ENCODE results near the gene ATP5ME. TPM values are rescaled to one million over a fixed set of nuclear protein-coding genes. Genes with fewer than 3 reads are reported as not detected.
"Not testable (repeated sequence)": the region's sequence is repeated elsewhere in the genome, so short reads cannot be mapped to it uniquely, and the experiment has no call there.

The ATP5ME gene
- total RNA-seq, 1 experiment from 2014 or later: 357 TPM

GRCh38 chr4:647481-647880 is 26.6 kb downstream of the ATP5ME start:
- H3K27me3 ChIP-seq (ENCODE audit: low read length): no peaks in the 10 kb centered on the region
- H3K4me1 ChIP-seq (ENCODE audit: low read length): no peaks in the 10 kb centered on the region
- H3K79me2 ChIP-seq (ENCODE audit: low read length): no peaks in the 10 kb centered on the region
- no peaks in the 10 kb centered on the region for H3K36me3 ChIP-seq (ENCODE audit: insufficient read depth, low read length)
- no peak overlapping the region for H3K4me3 ChIP-seq (ENCODE audit: low read length)
- no peak for DNase-seq
- no peaks in the 10 kb centered on the region for H3K9me3 ChIP-seq (ENCODE audit: low read length)
- no peak overlapping the region for H2AFZ ChIP-seq (ENCODE audit: low read length)
- no peak overlapping the region for H3K27ac ChIP-seq (ENCODE audit: low read length)
- H3K9ac ChIP-seq (ENCODE audit: low read length): no peak overlapping the region
- H4K20me1 ChIP-seq (ENCODE audit: insufficient read depth, low read depth, low read length): no peaks in the 10 kb centered on the region
- H3K4me2 ChIP-seq (ENCODE audit: low read depth, low read length, poor library complexity, severe bottlenecking): no peak overlapping the region
- no peaks in the 10 kb centered on the region for H3K9me2 ChIP-seq (replicated peaks; ENCODE audit: insufficient read depth, low read length)

DNA sequence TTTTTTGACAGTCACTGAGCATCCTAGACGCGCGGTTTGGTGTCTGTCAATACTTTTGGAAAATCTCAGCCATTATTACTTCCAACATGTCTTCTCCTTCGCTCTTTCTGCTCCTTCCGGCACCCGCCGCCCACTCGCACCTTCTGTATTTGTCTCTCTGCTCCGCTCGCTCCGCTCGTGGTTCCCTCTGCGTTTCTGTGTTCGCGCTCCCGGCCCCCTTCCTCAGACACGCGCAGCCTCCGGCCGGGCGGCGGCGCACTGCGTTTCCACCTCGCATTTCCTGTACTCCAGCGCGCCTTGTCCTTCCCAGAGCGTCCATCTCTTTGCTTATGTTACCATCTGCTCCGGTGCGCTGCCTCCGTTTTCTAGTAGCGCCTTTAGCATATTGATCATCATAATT is 27.6 kb downstream of the ATP5ME start:
- H3K4me1 ChIP-seq (ENCODE audit: low read length): no peaks in the 10 kb centered on the region
- H3K79me2 ChIP-seq (ENCODE audit: low read length): no peaks in the 10 kb centered on the region
- DNase-seq: no peak
- no peak overlapping the region for H3K4me2 ChIP-seq (ENCODE audit: low read depth, low read length, poor library complexity, severe bottlenecking)
- no peaks in the 10 kb centered on the region for H3K36me3 ChIP-seq (ENCODE audit: insufficient read depth, low read length)
- H3K9me3 ChIP-seq (ENCODE audit: low read length): no peaks in the 10 kb centered on the region
- no peak overlapping the region for H2AFZ ChIP-seq (ENCODE audit: low read length)
- no peaks in the 10 kb centered on the region for H3K27me3 ChIP-seq (ENCODE audit: low read length)
- no peaks in the 10 kb centered on the region for H4K20me1 ChIP-seq (ENCODE audit: insufficient read depth, low read depth, low read length)
- H3K9ac ChIP-seq (ENCODE audit: low read length): no peak overlapping the region
- H3K9me2 ChIP-seq (replicated peaks; ENCODE audit: insufficient read depth, low read length): no peaks in the 10 kb centered on the region
- H3K4me3 ChIP-seq (ENCODE audit: low read length): no peak overlapping the region
- no peak overlapping the region for H3K27ac ChIP-seq (ENCODE audit: low read length)

DNA sequence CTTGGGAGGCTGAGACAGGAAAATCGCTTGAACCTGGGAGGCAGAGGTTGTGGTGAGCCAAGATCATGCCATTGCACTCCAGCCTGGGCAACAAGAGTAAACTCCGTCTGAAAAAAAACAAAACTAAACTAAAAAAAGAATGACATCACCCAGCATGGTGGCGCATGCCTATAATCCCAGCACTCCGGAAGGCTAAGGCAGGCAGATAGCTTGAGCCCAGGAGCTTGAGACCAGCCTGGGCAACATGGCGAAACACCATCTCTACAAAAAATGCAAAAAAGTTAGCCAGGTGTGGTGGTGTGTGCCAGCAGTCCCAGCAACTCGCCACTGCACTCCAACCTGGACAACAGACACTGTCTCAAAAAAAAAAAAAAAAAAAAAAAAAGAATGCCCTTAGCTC is 31.7 kb downstream of the ATP5ME start:
- not testable (repeated sequence) for H3K27ac ChIP-seq (ENCODE audit: low read length); H3K27me3 ChIP-seq (ENCODE audit: low read length); H3K4me3 ChIP-seq (ENCODE audit: low read length); H3K9me2 ChIP-seq (replicated peaks; ENCODE audit: insufficient read depth, low read length); DNase-seq; H2AFZ ChIP-seq (ENCODE audit: low read length); H4K20me1 ChIP-seq (ENCODE audit: insufficient read depth, low read depth, low read length); H3K9ac ChIP-seq (ENCODE audit: low read length); H3K36me3 ChIP-seq (ENCODE audit: insufficient read depth, low read length); H3K9me3 ChIP-seq (ENCODE audit: low read length); H3K4me2 ChIP-seq (ENCODE audit: low read depth, low read length, poor library complexity, severe bottlenecking); H3K4me1 ChIP-seq (ENCODE audit: low read length); H3K79me2 ChIP-seq (ENCODE audit: low read length)

DNA sequence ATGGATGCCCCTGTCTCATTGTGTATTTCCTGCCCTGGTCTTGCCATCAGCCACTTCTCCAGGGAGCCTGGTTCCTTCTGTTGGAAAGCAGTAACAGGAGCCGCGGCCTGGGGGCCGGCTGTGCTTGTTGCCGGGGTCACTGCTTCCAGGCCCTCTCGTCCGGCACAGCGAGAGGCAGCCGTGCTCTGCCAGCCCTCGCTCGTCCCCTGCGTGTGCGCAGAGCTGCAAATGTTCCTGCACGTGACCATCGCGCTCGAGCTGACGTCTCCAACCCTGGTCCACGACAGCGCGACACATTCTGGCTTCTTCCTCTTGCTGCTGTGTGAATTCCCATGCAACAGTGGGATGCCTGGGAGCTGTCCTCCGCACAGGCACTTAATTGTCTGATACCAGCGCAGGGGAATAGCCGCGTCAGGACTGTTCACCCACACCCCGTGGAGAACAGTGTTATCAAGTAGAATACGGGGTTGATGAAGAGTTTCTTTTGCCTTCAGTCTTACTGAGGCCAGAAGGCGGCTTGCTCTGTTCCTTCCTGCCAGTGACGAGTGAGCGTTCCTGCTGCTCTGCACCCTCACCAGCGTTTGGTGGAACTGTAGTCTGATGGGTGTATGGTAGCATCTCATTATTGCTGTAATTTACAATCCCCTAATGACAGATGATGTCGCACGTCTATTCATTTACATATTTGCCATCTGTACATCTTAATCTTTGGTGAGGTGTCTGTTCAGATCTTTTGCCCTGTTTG is 36.4 kb downstream of the ATP5ME start:
- Histone ChIP-seq H3K27ac (ENCODE audit: low read length) (no peak overlapping the region), H3K9me2 (replicated peaks; ENCODE audit: insufficient read depth, low read length) (no peaks in the 10 kb centered on the region), H3K4me2 (ENCODE audit: low read depth, low read length, poor library complexity, severe bottlenecking) (no peak overlapping the region), H3K4me3 (ENCODE audit: low read length) (no peak overlapping the region), H3K36me3 (ENCODE audit: insufficient read depth, low read length) (no peaks in the 10 kb centered on the region), H3K79me2 (ENCODE audit: low read length) (no peaks in the 10 kb centered on the region), H3K9ac (ENCODE audit: low read length) (no peak overlapping the region), H4K20me1 (ENCODE audit: insufficient read depth, low read depth, low read length) (no peaks in the 10 kb centered on the region), H3K9me3 (ENCODE audit: low read length) (no peaks in the 10 kb centered on the region), H3K4me1 (ENCODE audit: low read length) (no peaks in the 10 kb centered on the region), H2AFZ (ENCODE audit: low read length) (no peak overlapping the region), H3K27me3 (ENCODE audit: low read length) (no peaks in the 10 kb centered on the region)
- DNase-seq: no peak

- H2AFZ ChIP-seq (ENCODE audit: low read length): no peak overlapping the region
- no peak overlapping the region for H3K4me3 ChIP-seq (ENCODE audit: low read length)
- no peak overlapping the region for H3K9ac ChIP-seq (ENCODE audit: low read length)
- no peaks in the 10 kb centered on the region for H3K36me3 ChIP-seq (ENCODE audit: insufficient read depth, low read length)
- H3K4me2 ChIP-seq (ENCODE audit: low read depth, low read length, poor library complexity, severe bottlenecking): no peak overlapping the region
- no peaks in the 10 kb centered on the region for H3K4me1 ChIP-seq (ENCODE audit: low read length)
- H3K9me2 ChIP-seq (replicated peaks; ENCODE audit: insufficient read depth, low read length): no peaks in the 10 kb centered on the region
- no peaks in the 10 kb centered on the region; the same call in 1 of the 2 replicates for H3K9me3 ChIP-seq (ENCODE audit: low read length)
- H3K79me2 ChIP-seq (ENCODE audit: low read length): no peaks in the 10 kb centered on the region
- no peaks in the 10 kb centered on the region for H3K27me3 ChIP-seq (ENCODE audit: low read length)
- no peaks in the 10 kb centered on the region for H4K20me1 ChIP-seq (ENCODE audit: insufficient read depth, low read depth, low read length)
- no peak overlapping the region for H3K27ac ChIP-seq (ENCODE audit: low read length)
- DNase-seq: no peak
These were observed 37.4 kb downstream of the ATP5ME start for GRCh38 chr4:636628-637159.

- Histone ChIP-seq H3K9me2 (replicated peaks; ENCODE audit: insufficient read depth, low read length) (no peaks in the 10 kb centered on the region), H4K20me1 (ENCODE audit: insufficient read depth, low read depth, low read length) (no peaks in the 10 kb centered on the region), H3K9ac (ENCODE audit: low read length) (no peak overlapping the region), H3K9me3 (ENCODE audit: low read length) (no peaks in the 10 kb centered on the region; the same call in 1 of the 2 replicates), H3K36me3 (ENCODE audit: insufficient read depth, low read length) (no peaks in the 10 kb centered on the region), H3K4me2 (ENCODE audit: low read depth, low read length, poor library complexity, severe bottlenecking) (no peak overlapping the region), H3K27ac (ENCODE audit: low read length) (no peak overlapping the region), H3K4me3 (ENCODE audit: low read length) (no peak overlapping the region), H3K27me3 (ENCODE audit: low read length) (no peaks in the 10 kb centered on the region), H3K79me2 (ENCODE audit: low read length) (no peaks in the 10 kb centered on the region), H2AFZ (ENCODE audit: low read length) (no peak overlapping the region), H3K4me1 (ENCODE audit: low read length) (no peaks in the 10 kb centered on the region)
- DNase-seq: no peak
These were observed 38.0 kb downstream of the ATP5ME start for GRCh38 chr4:635851-636627.

DNA sequence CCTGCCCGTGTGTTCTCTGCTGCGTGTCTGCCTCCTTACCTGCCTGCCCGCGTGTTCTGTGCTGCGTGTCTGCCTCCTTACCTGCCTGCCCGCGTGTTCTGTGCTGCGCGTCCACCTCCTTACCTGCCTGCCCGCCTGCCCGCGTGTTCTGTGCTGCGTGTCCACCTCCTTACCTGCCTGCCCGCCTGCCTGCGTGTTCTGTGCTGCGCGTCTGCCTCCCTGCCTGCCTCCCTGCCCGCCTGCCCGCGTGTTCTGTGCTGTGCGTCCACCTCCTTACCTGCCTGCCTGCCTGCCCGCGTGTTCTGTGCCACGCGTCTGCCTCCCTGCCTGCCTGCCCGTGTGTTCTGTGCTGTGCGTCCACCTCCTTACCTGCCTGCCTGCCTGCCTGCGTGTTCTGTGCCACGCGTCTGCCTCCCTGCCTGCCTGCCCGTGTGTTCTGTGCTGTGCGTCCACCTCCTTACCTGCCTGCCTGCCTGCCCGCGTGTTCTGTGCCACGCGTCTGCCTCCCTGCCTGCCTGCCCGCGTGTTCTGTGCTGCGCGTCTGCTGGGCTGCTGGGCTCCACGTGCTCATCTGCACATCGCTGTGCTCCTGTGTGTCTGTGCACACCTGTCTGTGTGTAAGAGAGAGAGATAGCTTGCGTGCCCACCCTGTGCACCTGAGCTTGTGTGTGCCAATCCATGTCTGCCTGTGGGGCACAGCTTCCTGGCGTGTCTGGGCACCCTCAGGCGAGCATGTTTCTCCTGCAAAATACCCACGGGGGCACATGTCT is 38.8 kb downstream of the ATP5ME start:
- H3K4me2 ChIP-seq (ENCODE audit: low read depth, low read length, poor library complexity, severe bottlenecking); H3K27me3 ChIP-seq (ENCODE audit: low read length); H3K9me3 ChIP-seq (ENCODE audit: low read length); H3K27ac ChIP-seq (ENCODE audit: low read length); H4K20me1 ChIP-seq (ENCODE audit: insufficient read depth, low read depth, low read length); H3K79me2 ChIP-seq (ENCODE audit: low read length); H3K36me3 ChIP-seq (ENCODE audit: insufficient read depth, low read length); H2AFZ ChIP-seq (ENCODE audit: low read length); H3K4me1 ChIP-seq (ENCODE audit: low read length); H3K9me2 ChIP-seq (replicated peaks; ENCODE audit: insufficient read depth, low read length); DNase-seq; H3K9ac ChIP-seq (ENCODE audit: low read length); H3K4me3 ChIP-seq (ENCODE audit: low read length): not testable (repeated sequence)

DNA sequence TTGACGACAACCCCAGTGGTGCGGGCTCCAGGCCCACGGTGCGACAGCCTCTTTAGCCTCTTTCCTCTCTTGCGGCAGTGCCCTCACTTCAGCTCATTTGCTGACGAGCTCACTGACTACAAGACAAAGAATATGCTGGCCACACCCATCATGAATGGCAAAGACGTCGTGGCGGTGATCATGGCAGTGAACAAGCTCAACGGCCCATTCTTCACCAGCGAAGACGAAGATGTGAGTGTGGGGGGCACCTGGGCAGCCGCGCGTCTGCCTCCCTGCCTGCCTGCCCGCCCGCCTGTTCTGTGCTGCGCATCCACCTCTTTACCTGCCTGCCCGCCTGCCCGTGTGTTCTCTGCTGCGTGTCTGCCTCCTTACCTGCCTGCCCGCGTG is 39.5 kb downstream of the ATP5ME start:
- Histone ChIP-seq H3K4me1 (ENCODE audit: low read length) (no peaks in the 10 kb centered on the region), H3K36me3 (ENCODE audit: insufficient read depth, low read length) (no peaks in the 10 kb centered on the region), H3K27ac (ENCODE audit: low read length) (no peak overlapping the region), H3K9ac (ENCODE audit: low read length) (no peak overlapping the region), H3K79me2 (ENCODE audit: low read length) (no peaks in the 10 kb centered on the region), H3K4me2 (ENCODE audit: low read depth, low read length, poor library complexity, severe bottlenecking) (no peak overlapping the region), H4K20me1 (ENCODE audit: insufficient read depth, low read depth, low read length) (no peaks in the 10 kb centered on the region), H3K9me2 (replicated peaks; ENCODE audit: insufficient read depth, low read length) (no peaks in the 10 kb centered on the region), H3K4me3 (ENCODE audit: low read length) (no peak overlapping the region), H3K9me3 (ENCODE audit: low read length) (no peaks in the 10 kb centered on the region; the same call in 1 of the 2 replicates), H3K27me3 (ENCODE audit: low read length) (no peaks in the 10 kb centered on the region), H2AFZ (ENCODE audit: low read length) (no peak overlapping the region)
- DNase-seq: no peak

Measured in Karpas-422 (cell line).